Erythroblast (primary cell): ENCODE data around the gene CMTM5.

Experiments
- GATA1 ChIP-seq: IDR thresholded peaks from 2 replicates; pipeline ENCODE4 v1.6.1; 2011; ENCODE audit warnings: low read depth, mild to moderate bottlenecking, control low read depth, low read length, moderate library complexity
- POLR2A ChIP-seq: IDR thresholded peaks from 2 replicates; pipeline ENCODE4 v1.6.1; 2011; ENCODE audit warnings: mild to moderate bottlenecking, low read length

- no peak for TF ChIP-seq POLR2A
- TF ChIP-seq GATA1 = no peak
These were observed 8.9 kb downstream of the CMTM5 start for GRCh38 chr14:23385642-23386265.
